GM18498 (cell line): ENCODE measurements around the gene CUX1.
"Not testable (repeated sequence)": the region's sequence is repeated elsewhere in the genome, so short reads cannot be mapped to it uniquely, and the experiment has no call there.

Experiments used
- ATAC-seq: cut with Tn5 transposase; IDR thresholded peaks from one replicate; pipeline ENCODE4 v1.9.1; 2021; ENCODE audit warnings: mild to moderate bottlenecking, moderate library complexity; ENCODE audit not compliant: unreplicated experiment

Gene CUX1

GRCh38 chr7:102036958-102037357 lies 219.5 kb downstream of the CUX1 start:
- no peak for ATAC-seq

- ATAC-seq, result no peak
These were observed 222.3 kb downstream of the CUX1 start for GRCh38 chr7:102039706-102040105.

GRCh38 chr7:102040569-102040968 lies 223.1 kb downstream of the CUX1 start:
- ATAC-seq, result no peak

- no peak for ATAC-seq
These were observed 224.7 kb downstream of the CUX1 start for GRCh38 chr7:102042016-102042656.

GRCh38 chr7:102042796-102043195 lies 225.4 kb downstream of the CUX1 start:
- not testable (repeated sequence) for ATAC-seq

GRCh38 chr7:102044641-102044983 lies 227.2 kb downstream of the CUX1 start:
- no peak for ATAC-seq

GRCh38 chr7:102044984-102045673 lies 227.7 kb downstream of the CUX1 start:
- no peak for ATAC-seq

- ATAC-seq, result no peak
These were observed 228.4 kb downstream of the CUX1 start for GRCh38 chr7:102045681-102046372.

- ATAC-seq, result no peak
These were observed 229.1 kb downstream of the CUX1 start for GRCh38 chr7:102046373-102047117.

GRCh38 chr7:102047167-102047566 lies 229.7 kb downstream of the CUX1 start:
- no peak for ATAC-seq

- no peak for ATAC-seq
These were observed 232.3 kb downstream of the CUX1 start for GRCh38 chr7:102049765-102050164.

- ATAC-seq, result no peak
These were observed 233.5 kb downstream of the CUX1 start for GRCh38 chr7:102050864-102051460.

- ATAC-seq, result not testable (repeated sequence)
These were observed 234.3 kb downstream of the CUX1 start for GRCh38 chr7:102051736-102052135.

GRCh38 chr7:102054158-102054557 lies 236.7 kb downstream of the CUX1 start:
- ATAC-seq, result no peak

GRCh38 chr7:102055181-102055976 lies 238.0 kb downstream of the CUX1 start:
- no peak for ATAC-seq

- no peak for ATAC-seq
These were observed 242.1 kb downstream of the CUX1 start for GRCh38 chr7:102059524-102059923.

GRCh38 chr7:102061354-102061945 lies 244.0 kb downstream of the CUX1 start:
- ATAC-seq, result no peak

GRCh38 chr7:102061981-102062390 lies 244.6 kb downstream of the CUX1 start:
- peak; percentile 79 for ATAC-seq

GRCh38 chr7:102063690-102064180 lies 246.3 kb downstream of the CUX1 start:
- no peak for ATAC-seq
